GM23338 (cell line): ENCODE results near the gene RAP1A. TPM values are rescaled to one million over a fixed set of nuclear protein-coding genes. Genes with fewer than 3 reads are reported as not detected.
A peak's percentile ranks its signal among the peaks of the same experiment; 100 is the strongest.

Experiments used
- ATAC-seq: fragments of 200-7000 bp; cut with Tn5 transposase; 3 replicates; pipeline ENCODE4 v1.9.1; 2020
- DNase-seq: peaks from one replicate; pipeline ENCODE4 v3.0.0-alpha.2; 2015; ENCODE audit warnings: low spot score
- H2AFZ ChIP-seq: fragments of 200-600 bp; sonication (generic); 2 replicates; pipeline ENCODE4 v1.8.0; 2016; ENCODE audit warnings: antibody characterized with exemption, mild to moderate bottlenecking, moderate library complexity
- H3F3A ChIP-seq: fragments of 200-600 bp; sonication (generic); replicated peaks from 2 replicates; pipeline ENCODE4 v1.8.0; 2017; ENCODE audit warnings: antibody characterized with exemption, mixed run types, low read depth
- H3K27ac ChIP-seq: fragments of 200-600 bp; sonication (generic); 2 replicates; pipeline ENCODE4 v1.6.1; 2016; ENCODE audit warnings: low read depth
- H3K27me3 ChIP-seq: fragments of 200-600 bp; sonication (generic); 2 replicates; pipeline ENCODE4 v1.8.0; 2016; ENCODE audit warnings: mild to moderate bottlenecking, mixed run types, moderate library complexity; ENCODE audit not compliant: insufficient read depth
- H3K36me3 ChIP-seq: fragments of 200-600 bp; sonication (generic); 2 replicates; pipeline ENCODE4 v1.8.0; 2016; ENCODE audit warnings: mild to moderate bottlenecking; ENCODE audit not compliant: insufficient read depth
- H3K4me1 ChIP-seq: fragments of 200-600 bp; sonication (generic); 2 replicates; pipeline ENCODE4 v1.8.0; 2016; ENCODE audit warnings: mild to moderate bottlenecking, moderate library complexity; ENCODE audit not compliant: insufficient read depth
- H3K4me2 ChIP-seq: fragments of 200-600 bp; sonication (generic); 2 replicates; pipeline ENCODE4 v1.7.1; 2017; ENCODE audit warnings: mixed run types
- H3K4me3 ChIP-seq: fragments of 200-600 bp; sonication (generic); 2 replicates; pipeline ENCODE4 v1.6.1; 2016; ENCODE audit warnings: mixed run types
- H3K79me2 ChIP-seq: fragments of 200-600 bp; sonication (generic); replicated peaks from 2 replicates; pipeline ENCODE4 v1.8.0; 2017; ENCODE audit warnings: mild to moderate bottlenecking; ENCODE audit not compliant: insufficient read depth
- H3K9me2 ChIP-seq: fragments of 200-600 bp; sonication (generic); 2 replicates; pipeline ENCODE4 v1.8.0; 2017; ENCODE audit not compliant: insufficient read depth
- H4K20me1 ChIP-seq: fragments of 200-600 bp; sonication (generic); replicated peaks from 2 replicates; pipeline ENCODE4 v1.8.0; 2017; ENCODE audit warnings: mild to moderate bottlenecking; ENCODE audit not compliant: insufficient read depth
- H3K27ac Mint-ChIP-seq: 2 replicates; pipeline ENCODE4 v1.8.0; 2020; ENCODE audit warnings: inconsistent platforms, mild to moderate bottlenecking, moderate library complexity, mixed read lengths
- H3K27me3 Mint-ChIP-seq: 3 replicates; pipeline ENCODE4 v1.8.0; 2022; ENCODE audit warnings: low read depth, mild to moderate bottlenecking, moderate library complexity, mixed read lengths, inconsistent platforms; ENCODE audit not compliant: insufficient read depth, poor library complexity
- H3K36me3 Mint-ChIP-seq: 3 replicates; pipeline ENCODE4 v1.8.0; 2021; ENCODE audit warnings: low read depth, mild to moderate bottlenecking, inconsistent platforms, moderate library complexity, mixed read lengths
- H3K4me1 Mint-ChIP-seq: 3 replicates; pipeline ENCODE4 v1.8.0; 2020; ENCODE audit warnings: mild to moderate bottlenecking, inconsistent platforms, mixed read lengths
- H3K4me3 Mint-ChIP-seq: 3 replicates; pipeline ENCODE4 v1.8.0; 2021; ENCODE audit warnings: moderate library complexity, mild to moderate bottlenecking, inconsistent platforms, mixed read lengths
- H3K9me3 Mint-ChIP-seq: 3 replicates; pipeline ENCODE4 v1.8.0; 2020; ENCODE audit warnings: moderate library complexity, mild to moderate bottlenecking, inconsistent platforms, mixed read lengths
- CREB1 ChIP-seq: fragments of 250-450 bp; sonication (Bioruptor Pico); IDR thresholded peaks from 2 replicates; pipeline ENCODE4 v1.5.0; 2020; ENCODE audit warnings: low read depth, mild to moderate bottlenecking, moderate library complexity
- EZH2phosphoT487 ChIP-seq: fragments of 200-600 bp; sonication (generic); IDR thresholded peaks from one replicate; pipeline ENCODE4 v1.8.1; 2018; ENCODE audit warnings: antibody characterized with exemption; ENCODE audit not compliant: unreplicated experiment
- JUNB ChIP-seq: IDR thresholded peaks from one replicate; pipeline ENCODE4 v1.6.1; 2016; ENCODE audit warnings: antibody characterized with exemption; ENCODE audit not compliant: unreplicated experiment
- POLR2AphosphoS5 ChIP-seq: IDR thresholded peaks from 2 replicates; pipeline ENCODE4 v1.6.1; 2016; ENCODE audit warnings: antibody characterized with exemption, low read depth
- STAT1 ChIP-seq: IDR thresholded peaks from one replicate; pipeline ENCODE4 v1.6.1; 2016; ENCODE audit warnings: antibody characterized with exemption; ENCODE audit not compliant: unreplicated experiment
- ZNF114 ChIP-seq: fragments of 250-450 bp; sonication (Bioruptor Pico); IDR thresholded peaks from 2 replicates; pipeline ENCODE4 v1.5.0; 2020; ENCODE audit warnings: mild to moderate bottlenecking, moderate library complexity
- ZNF331 ChIP-seq: fragments of 250-450 bp; sonication (Bioruptor Pico); IDR thresholded peaks from 2 replicates; pipeline ENCODE4 v1.5.0; 2020; ENCODE audit warnings: low read depth, mild to moderate bottlenecking, moderate library complexity
- polyA plus RNA-seq: library from polyadenylated mRNA; unstranded; fragments of >200 nt; fragmentation: Nextera tagmentation; extraction: Ambion mirVana; gene quantifications from 2 replicates; pipeline ENCODE4 v1.2.1, GENCODE V29; 2016
- total RNA-seq: library from RNA; depleted of rRNA; stranded (reverse); fragments of >200 nt; shearing (Covaris generic); gene quantifications from 2 replicates; pipeline ENCODE4 v1.2.3, GENCODE V29; 2014
- TF ChIP-seq, protein P1 (sequence below): fragments of 250-450 bp; sonication (Bioruptor Pico); IDR thresholded peaks from 2 replicates; pipeline ENCODE4 v1.5.0; 2020; ENCODE audit warnings: mild to moderate bottlenecking, moderate library complexity
- TF ChIP-seq, protein P2 (sequence below), 2 experiments: fragments of 200-600 bp in 1 of 2; sonication (generic) in 1 of 2; conservative IDR thresholded peaks; 2 replicates each; pipeline versions ENCODE4 v1.5.1 to v1.6.1; 2016 to 2017; ENCODE audit warnings: antibody characterized with exemption in 2 of 2, low read depth in 2 of 2, mild to moderate bottlenecking in 2 of 2, moderate library complexity in 1 of 2
- TF ChIP-seq, protein P3 (sequence below): IDR thresholded peaks from 2 replicates; pipeline ENCODE4 v1.6.1; 2016; ENCODE audit warnings: antibody characterized with exemption

The RAP1A gene
- total and polyA plus RNA-seq, 2 experiments from 2014 or later, result 16.2 to 23.0 TPM

DNA sequence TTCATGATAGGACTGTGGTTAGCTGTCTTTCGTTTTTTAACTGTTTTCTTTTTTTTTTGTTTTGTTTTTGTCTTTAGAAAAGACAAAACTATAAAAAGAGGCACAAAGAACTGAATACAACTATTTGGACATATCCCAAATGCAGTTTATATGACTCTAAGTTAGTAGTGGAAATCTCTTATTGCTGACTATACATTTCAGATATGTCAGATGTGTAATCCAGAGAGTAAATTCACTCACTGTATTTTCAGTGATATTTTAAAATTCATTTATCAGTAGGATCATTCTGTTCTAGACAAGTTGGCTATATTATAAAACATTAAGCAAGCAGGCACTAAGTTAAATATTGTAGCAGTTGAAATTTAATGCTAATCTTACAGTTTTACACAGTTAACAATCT is 5.7 kb downstream of the RAP1A start (continued):
- TF ChIP-seq, protein P1, sequence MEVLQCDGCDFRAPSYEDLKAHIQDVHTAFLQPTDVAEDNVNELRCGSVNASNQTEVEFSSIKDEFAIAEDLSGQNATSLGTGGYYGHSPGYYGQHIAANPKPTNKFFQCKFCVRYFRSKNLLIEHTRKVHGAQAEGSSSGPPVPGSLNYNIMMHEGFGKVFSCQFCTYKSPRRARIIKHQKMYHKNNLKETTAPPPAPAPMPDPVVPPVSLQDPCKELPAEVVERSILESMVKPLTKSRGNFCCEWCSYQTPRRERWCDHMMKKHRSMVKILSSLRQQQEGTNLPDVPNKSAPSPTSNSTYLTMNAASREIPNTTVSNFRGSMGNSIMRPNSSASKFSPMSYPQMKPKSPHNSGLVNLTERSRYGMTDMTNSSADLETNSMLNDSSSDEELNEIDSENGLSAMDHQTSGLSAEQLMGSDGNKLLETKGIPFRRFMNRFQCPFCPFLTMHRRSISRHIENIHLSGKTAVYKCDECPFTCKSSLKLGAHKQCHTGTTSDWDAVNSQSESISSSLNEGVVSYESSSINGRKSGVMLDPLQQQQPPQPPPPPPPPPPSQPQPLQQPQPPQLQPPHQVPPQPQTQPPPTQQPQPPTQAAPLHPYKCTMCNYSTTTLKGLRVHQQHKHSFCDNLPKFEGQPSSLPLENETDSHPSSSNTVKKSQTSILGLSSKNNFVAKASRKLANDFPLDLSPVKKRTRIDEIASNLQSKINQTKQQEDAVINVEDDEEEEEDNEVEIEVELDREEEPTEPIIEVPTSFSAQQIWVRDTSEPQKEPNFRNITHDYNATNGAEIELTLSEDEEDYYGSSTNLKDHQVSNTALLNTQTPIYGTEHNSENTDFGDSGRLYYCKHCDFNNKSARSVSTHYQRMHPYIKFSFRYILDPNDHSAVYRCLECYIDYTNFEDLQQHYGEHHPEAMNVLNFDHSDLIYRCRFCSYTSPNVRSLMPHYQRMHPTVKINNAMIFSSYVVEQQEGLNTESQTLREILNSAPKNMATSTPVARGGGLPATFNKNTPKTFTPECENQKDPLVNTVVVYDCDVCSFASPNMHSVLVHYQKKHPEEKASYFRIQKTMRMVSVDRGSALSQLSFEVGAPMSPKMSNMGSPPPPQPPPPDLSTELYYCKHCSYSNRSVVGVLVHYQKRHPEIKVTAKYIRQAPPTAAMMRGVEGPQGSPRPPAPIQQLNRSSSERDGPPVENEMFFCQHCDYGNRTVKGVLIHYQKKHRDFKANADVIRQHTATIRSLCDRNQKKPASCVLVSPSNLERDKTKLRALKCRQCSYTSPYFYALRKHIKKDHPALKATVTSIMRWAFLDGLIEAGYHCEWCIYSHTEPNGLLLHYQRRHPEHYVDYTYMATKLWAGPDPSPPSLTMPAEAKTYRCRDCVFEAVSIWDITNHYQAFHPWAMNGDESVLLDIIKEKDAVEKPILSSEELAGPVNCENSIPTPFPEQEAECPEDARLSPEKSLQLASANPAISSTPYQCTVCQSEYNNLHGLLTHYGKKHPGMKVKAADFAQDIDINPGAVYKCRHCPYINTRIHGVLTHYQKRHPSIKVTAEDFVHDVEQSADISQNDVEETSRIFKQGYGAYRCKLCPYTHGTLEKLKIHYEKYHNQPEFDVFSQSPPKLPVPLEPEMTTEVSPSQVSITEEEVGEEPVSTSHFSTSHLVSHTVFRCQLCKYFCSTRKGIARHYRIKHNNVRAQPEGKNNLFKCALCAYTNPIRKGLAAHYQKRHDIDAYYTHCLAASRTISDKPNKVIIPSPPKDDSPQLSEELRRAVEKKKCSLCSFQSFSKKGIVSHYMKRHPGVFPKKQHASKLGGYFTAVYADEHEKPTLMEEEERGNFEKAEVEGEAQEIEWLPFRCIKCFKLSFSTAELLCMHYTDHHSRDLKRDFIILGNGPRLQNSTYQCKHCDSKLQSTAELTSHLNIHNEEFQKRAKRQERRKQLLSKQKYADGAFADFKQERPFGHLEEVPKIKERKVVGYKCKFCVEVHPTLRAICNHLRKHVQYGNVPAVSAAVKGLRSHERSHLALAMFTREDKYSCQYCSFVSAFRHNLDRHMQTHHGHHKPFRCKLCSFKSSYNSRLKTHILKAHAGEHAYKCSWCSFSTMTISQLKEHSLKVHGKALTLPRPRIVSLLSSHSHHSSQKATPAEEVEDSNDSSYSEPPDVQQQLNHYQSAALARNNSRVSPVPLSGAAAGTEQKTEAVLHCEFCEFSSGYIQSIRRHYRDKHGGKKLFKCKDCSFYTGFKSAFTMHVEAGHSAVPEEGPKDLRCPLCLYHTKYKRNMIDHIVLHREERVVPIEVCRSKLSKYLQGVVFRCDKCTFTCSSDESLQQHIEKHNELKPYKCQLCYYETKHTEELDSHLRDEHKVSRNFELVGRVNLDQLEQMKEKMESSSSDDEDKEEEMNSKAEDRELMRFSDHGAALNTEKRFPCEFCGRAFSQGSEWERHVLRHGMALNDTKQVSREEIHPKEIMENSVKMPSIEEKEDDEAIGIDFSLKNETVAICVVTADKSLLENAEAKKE (CRISPR knock-in tag), result no peak
- no peak for TF ChIP-seq STAT1
- TF ChIP-seq, protein P2, sequence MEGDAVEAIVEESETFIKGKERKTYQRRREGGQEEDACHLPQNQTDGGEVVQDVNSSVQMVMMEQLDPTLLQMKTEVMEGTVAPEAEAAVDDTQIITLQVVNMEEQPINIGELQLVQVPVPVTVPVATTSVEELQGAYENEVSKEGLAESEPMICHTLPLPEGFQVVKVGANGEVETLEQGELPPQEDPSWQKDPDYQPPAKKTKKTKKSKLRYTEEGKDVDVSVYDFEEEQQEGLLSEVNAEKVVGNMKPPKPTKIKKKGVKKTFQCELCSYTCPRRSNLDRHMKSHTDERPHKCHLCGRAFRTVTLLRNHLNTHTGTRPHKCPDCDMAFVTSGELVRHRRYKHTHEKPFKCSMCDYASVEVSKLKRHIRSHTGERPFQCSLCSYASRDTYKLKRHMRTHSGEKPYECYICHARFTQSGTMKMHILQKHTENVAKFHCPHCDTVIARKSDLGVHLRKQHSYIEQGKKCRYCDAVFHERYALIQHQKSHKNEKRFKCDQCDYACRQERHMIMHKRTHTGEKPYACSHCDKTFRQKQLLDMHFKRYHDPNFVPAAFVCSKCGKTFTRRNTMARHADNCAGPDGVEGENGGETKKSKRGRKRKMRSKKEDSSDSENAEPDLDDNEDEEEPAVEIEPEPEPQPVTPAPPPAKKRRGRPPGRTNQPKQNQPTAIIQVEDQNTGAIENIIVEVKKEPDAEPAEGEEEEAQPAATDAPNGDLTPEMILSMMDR (conservative IDR thresholded peaks at IDR 0.05; ENCODE audit: low read depth in 2 of 2), result no peak
- no peak for TF ChIP-seq JUNB

DNA sequence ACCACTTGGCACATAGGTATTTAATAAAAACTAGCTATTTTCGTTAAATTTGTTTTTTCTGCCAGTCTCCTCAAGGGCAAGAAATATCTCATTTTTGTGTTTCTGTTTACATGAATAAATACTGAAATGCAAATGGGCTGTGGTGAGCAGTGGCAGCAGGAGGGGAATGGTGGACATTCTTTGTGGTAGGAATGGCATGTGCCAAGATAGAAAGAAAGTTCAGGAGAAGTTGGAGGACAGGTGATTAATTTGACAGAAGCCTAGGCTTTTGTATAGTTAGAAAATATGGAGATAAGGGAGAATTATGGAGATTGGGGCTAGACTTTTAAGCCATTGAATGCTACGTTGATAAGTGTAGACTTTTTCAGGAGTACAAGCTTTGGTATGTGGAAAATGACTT is 8.6 kb downstream of the RAP1A start:
- Histone ChIP-seq H3K4me3 (no peak overlapping the region), H4K20me1 (peaks cover 33% of the 10 kb centered on the region), H3K4me2 (no peak overlapping the region), H3K9me2 (no peaks in the 10 kb centered on the region), H3K4me1 (peaks cover 8% of the 10 kb centered on the region), H3K36me3 (no peaks in the 10 kb centered on the region), H2AFZ (no peak overlapping the region), H3F3A (no peaks in the 10 kb centered on the region), H3K79me2 (peaks cover 99% of the 10 kb centered on the region), H3K27me3 (no peaks in the 10 kb centered on the region), H3K27ac (no peak overlapping the region)
- Mint-ChIP-seq H3K4me3 (no peak overlapping the region; the same call in 2 of the 3 replicates), H3K36me3 (peaks cover 2% of the 10 kb centered on the region; the same call in 1 of the 3 replicates), H3K9me3 (no peaks in the 10 kb centered on the region), H3K27me3 (peaks cover 2% of the 10 kb centered on the region), H3K4me1 (peaks cover 16% of the 10 kb centered on the region), H3K27ac (peak overlapping the region; percentile 21)
- TF ChIP-seq STAT1 (no peak), ZNF114 (CRISPR knock-in tag) (no peak), POLR2AphosphoS5 (no peak), ZNF331 (CRISPR knock-in tag) (no peak), CREB1 (CRISPR knock-in tag) (no peak), EZH2phosphoT487 (no peak)
- TF ChIP-seq, protein P2 (conservative IDR thresholded peaks at IDR 0.05; ENCODE audit: low read depth in 2 of 2), result no peak
- TF ChIP-seq, protein P3, sequence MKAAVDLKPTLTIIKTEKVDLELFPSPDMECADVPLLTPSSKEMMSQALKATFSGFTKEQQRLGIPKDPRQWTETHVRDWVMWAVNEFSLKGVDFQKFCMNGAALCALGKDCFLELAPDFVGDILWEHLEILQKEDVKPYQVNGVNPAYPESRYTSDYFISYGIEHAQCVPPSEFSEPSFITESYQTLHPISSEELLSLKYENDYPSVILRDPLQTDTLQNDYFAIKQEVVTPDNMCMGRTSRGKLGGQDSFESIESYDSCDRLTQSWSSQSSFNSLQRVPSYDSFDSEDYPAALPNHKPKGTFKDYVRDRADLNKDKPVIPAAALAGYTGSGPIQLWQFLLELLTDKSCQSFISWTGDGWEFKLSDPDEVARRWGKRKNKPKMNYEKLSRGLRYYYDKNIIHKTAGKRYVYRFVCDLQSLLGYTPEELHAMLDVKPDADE, result no peak
- ATAC-seq, result no peak
- no peak for DNase-seq
